Middle frontal gyrus (tissue), 1 donor: ENCODE measurements around the gene ADARB1.

Experiments used
- DNase-seq: peaks from one replicate; pipeline ENCODE4 v3.0.0-alpha.2; 2015; ENCODE audit warnings: low spot score; ENCODE audit errors: extremely low spot score

Gene ADARB1

GRCh38 chr21:45037986-45038385 is 36.4 kb upstream of the ADARB1 start:
- DNase-seq, result no peak

DNA sequence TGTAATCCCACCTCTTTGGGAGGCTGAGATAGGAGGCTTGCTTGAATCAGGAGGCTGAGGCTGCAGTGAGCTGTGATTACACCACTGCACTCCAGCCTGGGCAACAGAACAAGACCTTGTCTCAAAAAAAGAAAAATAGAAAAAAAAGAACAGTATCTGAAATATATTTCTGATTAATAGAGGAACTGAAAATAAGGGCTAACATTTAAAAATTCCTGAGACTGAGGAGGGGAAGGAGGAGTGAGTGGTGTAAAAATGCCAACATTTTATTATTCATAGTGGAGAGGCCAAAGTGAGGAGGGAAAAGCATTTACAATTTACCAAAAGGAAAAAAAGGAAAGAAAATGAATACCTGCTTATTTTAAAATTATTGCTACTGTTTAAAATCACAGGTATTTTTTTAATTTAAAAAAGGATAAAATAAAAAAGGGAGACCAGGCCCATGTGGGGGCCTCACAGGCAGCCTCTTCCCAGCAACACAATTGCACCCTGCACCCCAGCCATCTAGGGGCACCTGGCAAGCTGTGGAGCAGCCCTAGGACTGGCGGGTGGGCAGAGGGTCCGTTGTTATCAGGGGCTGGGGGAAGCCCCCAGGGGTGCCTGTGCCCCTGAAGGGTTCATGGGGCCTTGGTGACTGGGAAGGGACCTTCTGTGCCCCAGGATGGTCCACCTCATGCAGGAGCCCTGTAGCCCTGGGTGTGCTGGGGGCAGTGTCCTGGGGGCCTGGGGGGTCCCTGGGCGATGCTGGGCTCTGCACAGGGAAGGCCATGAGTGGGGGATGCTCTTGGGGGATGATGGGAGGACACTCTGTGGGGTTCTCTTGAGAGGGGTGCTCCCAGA is 34.8 kb upstream of the ADARB1 start:
- DNase-seq, result no peak

GRCh38 chr21:45040157-45040711 is 34.1 kb upstream of the ADARB1 start:
- no peak for DNase-seq

- no peak for DNase-seq
These were observed 33.6 kb upstream of the ADARB1 start for GRCh38 chr21:45040739-45041138.

GRCh38 chr21:45041351-45041805 is 33.0 kb upstream of the ADARB1 start:
- no peak for DNase-seq

- DNase-seq, result no peak
These were observed 32.3 kb upstream of the ADARB1 start for GRCh38 chr21:45041984-45042663.

GRCh38 chr21:45042664-45043161 is 31.7 kb upstream of the ADARB1 start:
- DNase-seq, result no peak

GRCh38 chr21:45043541-45044020 is 30.8 kb upstream of the ADARB1 start:
- DNase-seq, result no peak

DNA sequence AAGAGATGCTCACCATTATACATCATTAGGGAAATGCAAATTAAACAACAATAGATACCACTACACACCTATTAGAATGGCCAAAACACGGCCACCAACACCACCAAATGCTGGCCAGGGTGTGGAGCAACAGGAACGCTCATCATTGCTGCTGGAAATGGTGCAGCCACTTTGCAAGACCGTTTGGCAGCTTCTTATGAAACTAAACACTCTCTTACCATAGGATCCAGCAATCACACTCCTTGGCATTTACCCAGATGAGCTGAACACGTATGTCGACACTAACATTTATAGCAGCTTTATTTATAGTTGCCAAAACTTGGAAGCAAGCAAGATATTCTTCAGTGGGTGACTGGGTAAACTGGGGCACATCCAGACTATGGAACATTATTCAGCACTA is 28.9 kb upstream of the ADARB1 start:
- DNase-seq, result no peak

GRCh38 chr21:45047257-45047656 is 27.1 kb upstream of the ADARB1 start:
- DNase-seq, result no peak

DNA sequence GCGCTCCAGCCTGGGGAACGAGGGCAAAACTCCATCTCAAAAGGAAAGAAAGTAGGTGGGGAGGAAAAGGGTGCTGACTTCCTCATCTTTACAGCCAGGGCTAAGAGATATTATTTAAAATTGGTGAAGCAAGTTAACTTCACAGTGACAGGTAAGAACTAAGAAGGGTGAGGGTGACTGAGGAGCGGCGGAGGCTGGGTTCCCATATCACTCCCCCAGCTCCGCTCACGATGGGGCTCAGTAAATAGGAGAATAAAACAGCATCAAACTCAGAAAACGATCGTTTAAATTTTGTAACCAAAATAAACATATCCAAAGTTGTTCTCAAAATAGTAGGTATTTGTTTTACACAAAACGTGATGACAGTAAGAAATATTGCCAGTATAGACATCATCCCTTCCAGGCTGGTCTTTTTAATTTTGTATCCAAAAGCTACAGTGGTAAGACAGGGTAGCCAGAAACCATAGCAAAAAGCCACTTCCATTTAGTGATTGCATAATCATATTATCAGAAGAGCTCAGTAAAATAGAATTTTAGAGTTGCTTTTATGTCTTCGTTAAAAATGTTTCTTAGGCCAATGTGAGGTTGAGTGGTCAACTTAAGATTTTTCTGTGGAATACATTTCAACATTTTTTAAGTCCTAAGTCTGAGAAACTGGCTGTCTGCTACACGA is 26.2 kb upstream of the ADARB1 start:
- DNase-seq, result no peak

- DNase-seq, result no peak
These were observed 25.4 kb upstream of the ADARB1 start for GRCh38 chr21:45048968-45049367.

DNA sequence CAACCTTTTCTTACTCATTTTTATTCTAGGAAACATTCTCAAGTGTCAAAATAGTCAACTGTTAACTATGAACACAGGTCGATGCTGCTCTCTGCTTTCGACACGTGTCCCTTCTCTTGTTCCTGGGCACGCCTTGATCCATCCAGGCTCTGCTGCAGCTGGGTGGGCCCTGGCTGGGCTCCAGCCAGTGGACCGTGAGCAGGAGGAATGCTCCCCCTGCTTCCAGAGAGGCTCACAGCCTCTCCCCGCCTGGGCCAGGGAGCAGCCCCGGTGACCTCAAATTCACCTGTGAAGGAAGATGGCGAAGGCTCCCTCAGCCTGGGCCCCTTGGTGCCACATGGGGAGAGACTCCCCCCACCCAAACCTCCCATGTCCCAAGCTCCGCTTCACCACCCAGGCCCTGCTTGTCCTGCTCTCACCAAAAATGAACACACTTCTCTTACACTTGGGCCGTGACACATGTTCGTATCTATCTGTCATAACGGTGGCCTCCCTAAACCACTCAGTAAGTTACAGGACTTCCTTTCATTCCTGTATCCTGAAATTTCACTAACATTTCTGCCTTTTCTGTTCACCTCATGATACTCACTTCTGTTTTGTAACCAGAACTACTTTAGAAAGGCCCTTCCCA is 24.6 kb upstream of the ADARB1 start:
- DNase-seq, result no peak

DNA sequence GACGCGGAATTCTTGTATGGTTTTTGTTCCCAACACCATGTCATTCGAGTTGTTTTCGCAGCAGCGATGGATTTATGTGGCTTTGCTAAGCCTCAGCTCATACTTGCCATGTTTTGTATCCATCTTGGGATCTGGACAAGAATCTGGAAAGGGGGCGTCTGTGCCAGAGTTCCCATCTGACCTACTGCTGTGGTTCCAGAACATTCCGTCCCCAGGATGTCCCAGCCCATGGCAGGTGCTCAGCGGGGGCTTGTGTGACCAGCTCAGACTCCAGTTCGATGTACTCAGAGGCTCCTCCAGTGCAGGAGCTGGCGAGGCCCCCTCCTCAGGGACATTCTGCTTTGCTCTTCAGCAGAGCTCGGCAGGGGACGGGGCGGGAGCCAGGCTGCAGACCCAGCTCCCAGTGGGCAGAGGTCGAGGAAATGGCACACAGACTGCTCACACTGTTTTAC is 24.0 kb upstream of the ADARB1 start:
- DNase-seq, result no peak

DNA sequence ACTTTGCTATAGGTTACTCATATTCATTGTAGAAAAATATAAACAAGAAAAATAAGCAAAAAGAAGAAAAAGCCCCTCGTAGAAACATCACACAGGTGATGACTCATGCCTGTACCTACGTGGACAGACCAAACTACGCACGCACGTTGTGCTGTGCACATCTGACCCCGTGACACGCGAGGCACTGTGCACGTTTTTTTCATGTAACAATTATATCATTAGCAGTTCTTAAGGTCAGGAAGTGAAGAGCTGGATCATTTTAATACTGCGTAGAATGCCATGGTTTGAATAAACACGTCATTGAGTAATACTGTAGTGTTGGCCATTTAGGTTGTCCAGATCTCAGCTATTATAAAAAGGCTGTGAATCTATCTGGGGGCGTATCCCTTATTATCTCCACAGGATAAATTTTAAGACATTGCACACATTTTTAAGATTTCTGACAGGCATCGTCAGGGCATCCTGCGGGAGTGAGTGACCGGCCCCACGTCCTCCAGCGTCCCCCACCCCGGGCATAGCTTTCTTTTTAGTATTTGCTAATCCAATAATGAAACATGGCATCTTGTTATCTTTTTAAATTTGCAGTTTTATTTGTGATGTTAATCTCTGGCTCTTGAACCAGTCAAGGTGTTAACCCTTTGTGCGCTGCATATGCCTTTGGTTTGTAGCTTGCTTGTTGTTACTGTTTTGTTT is 23.4 kb upstream of the ADARB1 start:
- no peak for DNase-seq

- no peak for DNase-seq
These were observed 22.6 kb upstream of the ADARB1 start for GRCh38 chr21:45051580-45052434.

DNA sequence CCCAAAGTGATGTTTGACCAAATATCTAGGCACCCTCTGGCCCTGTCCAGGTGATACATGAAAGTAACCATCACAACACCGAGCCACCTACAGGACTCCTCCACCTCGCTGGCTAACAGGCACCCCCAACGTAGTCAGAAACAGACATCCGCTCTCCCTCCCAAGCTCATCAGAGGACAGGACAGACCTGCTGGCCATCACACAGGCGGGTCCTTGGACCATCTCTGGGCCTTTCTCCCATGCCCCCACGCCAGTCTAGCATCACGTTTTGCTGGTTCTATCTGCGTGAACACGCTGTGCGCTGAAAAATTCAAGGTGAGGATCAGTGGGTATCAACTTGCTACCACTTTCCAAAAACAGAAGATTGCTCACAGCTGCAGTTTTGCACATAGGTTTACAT is 21.4 kb upstream of the ADARB1 start:
- DNase-seq, result no peak

- no peak for DNase-seq
These were observed 20.7 kb upstream of the ADARB1 start for GRCh38 chr21:45053561-45054226.
